A673 (cell line): ENCODE measurements around the gene EFTUD2. TPM values are rescaled to one million over a fixed set of nuclear protein-coding genes. Genes with fewer than 3 reads are reported as not detected.

Experiments
- BruUV-seq: library from RNA; stranded (reverse); fragments of 400-500 nt; replicated peaks from 2 replicates; lab custom pipeline; 2021; lab: Mats Ljungman, UMichigan
- CTCF ChIA-PET: fragments of 300-600 bp; sonication (Branson Sonifier 250); formaldehyde crosslinking; loops from one replicate; lab custom pipeline; 2022; ENCODE audit warnings: antibody characterized with exemption; lab: Charles Lee
- POLR2A ChIA-PET: fragments of 300-600 bp; sonication (Branson Sonifier 250); formaldehyde crosslinking; loops from one replicate; lab custom pipeline; 2022; ENCODE audit warnings: antibody characterized with exemption; ENCODE audit not compliant: low non-redundant PET; lab: Charles Lee
- DNase-seq: peaks from one replicate; pipeline ENCODE4 v3.0.0-alpha.2; 2015; ENCODE audit warnings: low spot score
- H3K27ac ChIP-seq: fragments of 200-600 bp; sonication (generic); 2 replicates; pipeline ENCODE4 v1.5.1; 2016; ENCODE audit warnings: mixed run types, low read depth, mild to moderate bottlenecking, mixed read lengths, antibody characterized with exemption, low read length; ENCODE audit not compliant: poor library complexity, severe bottlenecking
- H3K27me3 ChIP-seq: fragments of 200-600 bp; sonication (generic); replicated peaks from 2 replicates; pipeline ENCODE4 v1.6.1; 2017; ENCODE audit warnings: mixed run types, low read depth, mild to moderate bottlenecking, mixed read lengths, antibody characterized with exemption, low read length; ENCODE audit not compliant: insufficient read depth, poor library complexity
- H3K36me3 ChIP-seq: fragments of 200-600 bp; sonication (generic); 2 replicates; pipeline ENCODE4 v1.6.1; 2016; ENCODE audit warnings: mixed run types, mild to moderate bottlenecking, mixed read lengths, antibody characterized with exemption, low read length; ENCODE audit not compliant: insufficient read depth, poor library complexity, severe bottlenecking
- H3K4me1 ChIP-seq: fragments of 200-600 bp; sonication (generic); 2 replicates; pipeline ENCODE4 v1.6.1; 2017; ENCODE audit warnings: mixed run types, mild to moderate bottlenecking, mixed read lengths, antibody characterized with exemption, low read length; ENCODE audit not compliant: insufficient read depth, poor library complexity, severe bottlenecking
- H3K4me3 ChIP-seq: fragments of 200-600 bp; sonication (generic); 2 replicates; pipeline ENCODE4 v1.5.1; 2016; ENCODE audit warnings: low read depth, mixed run types, mild to moderate bottlenecking, mixed read lengths, low read length; ENCODE audit not compliant: poor library complexity, severe bottlenecking
- H3K9me3 ChIP-seq: fragments of 200-600 bp; sonication (generic); 2 replicates; pipeline ENCODE4 v1.6.1; 2016; ENCODE audit warnings: mixed run types, low read depth, mild to moderate bottlenecking, mixed read lengths, antibody characterized with exemption, low read length; ENCODE audit not compliant: poor library complexity, severe bottlenecking
- CTCF ChIP-seq: fragments of 300-800, 200-600 bp; sonication (generic); conservative IDR thresholded peaks from 2 replicates; pipeline ENCODE4 v1.5.1; 2017; ENCODE audit warnings: low read depth, mild to moderate bottlenecking, antibody characterized with exemption, low read length, moderate library complexity, mixed read lengths
- EZH2 ChIP-seq: fragments of 200-600 bp; sonication (generic); IDR thresholded peaks from 2 replicates; pipeline ENCODE4 v1.6.1; 2017; ENCODE audit warnings: borderline replicate concordance, low read depth, mild to moderate bottlenecking, mixed read lengths, antibody characterized with exemption, low read length; ENCODE audit not compliant: poor library complexity, severe bottlenecking
- intact Hi-C: fragments of 100-400 bp; cut with micrococcal nuclease; formaldehyde crosslinking; loops from one replicate; pipeline ENCODE4 v1.10.0; 2022; ENCODE audit not compliant: unreplicated experiment
- total RNA-seq: library from RNA; stranded (reverse); gene quantifications from 2 replicates; pipeline ENCODE4 v1.2.3, GENCODE V29; 2021

The EFTUD2 gene
- total RNA-seq, 1 experiment from 2014 or later, result 144 TPM

DNA sequence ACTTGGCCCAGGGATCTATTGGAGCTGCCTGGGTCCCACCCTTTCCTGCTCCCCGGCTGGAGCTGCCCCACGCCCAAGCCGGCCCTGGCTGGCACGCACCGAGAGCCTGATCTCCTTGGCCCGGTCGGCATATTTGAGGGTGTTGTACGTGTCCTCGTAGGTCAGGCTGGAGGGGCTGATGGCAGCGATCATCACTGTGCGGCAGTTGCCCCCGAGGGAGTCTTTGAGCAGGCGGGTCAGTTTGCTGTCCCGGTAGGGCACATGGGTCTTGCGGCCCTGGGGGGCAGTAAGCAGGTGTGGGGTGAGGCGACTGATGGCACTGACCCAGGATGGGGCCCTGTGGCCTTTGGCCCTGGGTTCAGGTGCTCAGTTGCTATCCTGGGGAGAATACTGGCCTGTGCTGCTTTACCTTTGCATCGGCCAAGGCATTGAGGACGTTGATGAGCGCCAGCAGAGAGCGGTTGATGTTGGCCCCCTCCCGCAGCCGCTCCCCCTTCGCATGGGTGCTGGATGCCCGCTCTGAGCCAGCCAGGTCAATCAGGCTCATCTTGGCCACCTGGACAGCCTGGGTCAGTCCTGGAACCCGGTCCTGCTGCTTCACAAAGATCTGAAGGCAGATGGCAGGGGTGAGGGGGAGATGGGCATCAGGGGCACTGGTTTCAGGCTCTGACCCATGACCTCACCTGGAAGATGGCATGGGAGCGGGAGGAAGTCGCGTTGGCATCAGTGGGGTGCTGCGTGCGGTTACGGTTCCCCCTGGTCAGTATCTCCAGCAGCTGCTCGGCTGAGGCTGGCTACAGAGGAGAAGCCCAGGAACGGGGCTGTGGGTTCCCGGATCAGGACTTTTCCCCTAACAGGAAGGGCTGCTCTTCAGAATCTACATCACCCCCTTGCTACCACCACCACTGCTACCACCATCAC is 34.8 kb upstream of the EFTUD2 start:
- no TSS peak for BruUV-seq
- H3K4me3 ChIP-seq, result no peak overlapping the region
- TF ChIP-seq EZH2 (no peak), CTCF (no peak)
- POLR2A ChIA-PET, result no interaction called here
- no peaks in the 10 kb centered on the region for H3K27me3 ChIP-seq
- peaks cover 53% of the 10 kb centered on the region for H3K36me3 ChIP-seq
- no peak for DNase-seq
- H3K9me3 ChIP-seq, result no peaks in the 10 kb centered on the region
- CTCF ChIA-PET, result no interaction called here
- H3K27ac ChIP-seq, result no peak overlapping the region
- intact Hi-C loops, result no loop called here
- H3K4me1 ChIP-seq, result no peaks in the 10 kb centered on the region

GRCh38 chr17:44932787-44933097 is 33.5 kb upstream of the EFTUD2 start:
- DNase-seq, result no peak
- Histone ChIP-seq H3K36me3 (peaks cover 60% of the 10 kb centered on the region), H3K4me3 (no peak overlapping the region), H3K9me3 (no peaks in the 10 kb centered on the region), H3K4me1 (no peaks in the 10 kb centered on the region), H3K27me3 (no peaks in the 10 kb centered on the region), H3K27ac (no peak overlapping the region)
- TF ChIP-seq EZH2 (no peak), CTCF (no peak)
- CTCF ChIA-PET, result no interaction called here
- POLR2A ChIA-PET, result no interaction called here
- no TSS peak for BruUV-seq
- intact Hi-C loops, result no loop called here

GRCh38 chr17:44932096-44932786 is 33.0 kb upstream of the EFTUD2 start:
- H3K4me1 ChIP-seq, result no peaks in the 10 kb centered on the region
- intact Hi-C loops, result no loop called here
- no peaks in the 10 kb centered on the region for H3K27me3 ChIP-seq
- no peak for DNase-seq
- ChIA-PET POLR2A (no interaction called here), CTCF (interaction anchor here (0.6 kb wide), 1 partner anchor 89 kb away, joined by 5 read pairs; no protein-coding TSS in a partner anchor)
- BruUV-seq, result no TSS peak
- no peak for TF ChIP-seq EZH2
- no peak for TF ChIP-seq CTCF
- no peaks in the 10 kb centered on the region for H3K9me3 ChIP-seq
- peaks cover 60% of the 10 kb centered on the region for H3K36me3 ChIP-seq
- no peak overlapping the region for H3K4me3 ChIP-seq
- H3K27ac ChIP-seq, result no peak overlapping the region
